OCI-LY1 (cell line): ENCODE results near the gene CDK5RAP2.

Experiments used
- H2AFZ ChIP-seq: fragments of 200-600 bp; sonication (generic), shearing (Covaris generic); 2 replicates; pipeline ENCODE4 v1.6.0; 2014; ENCODE audit warnings: antibody characterized with exemption, mild to moderate bottlenecking, low read length
- H3F3A ChIP-seq: fragments of 200-600 bp; sonication (generic), shearing (Covaris generic); 2 replicates; pipeline ENCODE4 v1.6.0; 2014; ENCODE audit warnings: mild to moderate bottlenecking, antibody characterized with exemption, low read length, moderate library complexity; ENCODE audit not compliant: insufficient read depth
- H3K27ac ChIP-seq: fragments of 200-600 bp; sonication (generic); 2 replicates; pipeline ENCODE4 v1.5.1; 2014; ENCODE audit warnings: low read length, mixed run types, mild to moderate bottlenecking, low read depth; ENCODE audit not compliant: poor library complexity, severe bottlenecking
- H3K27me3 ChIP-seq: fragments of 200-600 bp; sonication (generic); 2 replicates; pipeline ENCODE4 v1.6.0; 2014; ENCODE audit warnings: antibody characterized with exemption, mild to moderate bottlenecking, low read length, moderate library complexity; ENCODE audit not compliant: insufficient read depth
- H3K36me3 ChIP-seq: fragments of 200-600 bp; sonication (generic); 2 replicates; pipeline ENCODE4 v1.6.1; 2014; ENCODE audit warnings: mild to moderate bottlenecking, antibody characterized with exemption, low read length, moderate library complexity, mixed read lengths; ENCODE audit not compliant: insufficient read depth
- H3K4me1 ChIP-seq: fragments of 200-600 bp; sonication (generic); 2 replicates; pipeline ENCODE4 v1.5.1; 2014; ENCODE audit warnings: mild to moderate bottlenecking, low read length, moderate library complexity; ENCODE audit not compliant: insufficient read depth, severe bottlenecking
- H3K4me2 ChIP-seq: fragments of 200-600 bp; sonication (generic), shearing (Covaris generic); 2 replicates; pipeline ENCODE4 v1.6.1; 2014; ENCODE audit warnings: low read length
- H3K4me3 ChIP-seq: fragments of 200-600 bp; sonication (generic); 2 replicates; pipeline ENCODE4 v1.5.1; 2014; ENCODE audit warnings: low read length, low read depth, mild to moderate bottlenecking, mixed read lengths; ENCODE audit not compliant: poor library complexity, severe bottlenecking
- H3K79me2 ChIP-seq: fragments of 200-600 bp; shearing (Covaris generic); 2 replicates; pipeline ENCODE4 v1.6.1; 2016; ENCODE audit warnings: mixed run types, low read length, mixed read lengths; ENCODE audit not compliant: insufficient read depth
- H3K9ac ChIP-seq: fragments of 200-600 bp; sonication (generic), shearing (Covaris generic); 2 replicates; pipeline ENCODE4 v1.6.1; 2014; ENCODE audit warnings: mild to moderate bottlenecking, low read length, mixed read lengths
- H3K9me2 ChIP-seq: fragments of 200-600 bp; sonication (generic), shearing (Covaris generic); 2 replicates; pipeline ENCODE4 v1.6.1; 2014; ENCODE audit warnings: low read depth, mild to moderate bottlenecking, low read length, mixed read lengths
- H3K9me3 ChIP-seq: fragments of 200-600 bp; shearing (Covaris generic); 2 replicates; pipeline ENCODE4 v1.6.1; 2014; ENCODE audit warnings: low read length, mixed read lengths
- H4K20me1 ChIP-seq: fragments of 200-600 bp; sonication (generic), shearing (Covaris generic); 2 replicates; pipeline ENCODE4 v1.6.0; 2016; ENCODE audit warnings: mild to moderate bottlenecking, low read length; ENCODE audit not compliant: insufficient read depth
- EZH2 ChIP-seq: fragments of 200-600 bp; sonication (generic), shearing (Covaris generic); IDR thresholded peaks from 2 replicates; pipeline ENCODE4 v1.8.0; 2017; ENCODE audit warnings: borderline replicate concordance, mixed run types, mild to moderate bottlenecking, antibody characterized with exemption, low read length, moderate library complexity, mixed read lengths
- TF ChIP-seq, protein P1 (sequence below): fragments of 200-600 bp; sonication (generic), shearing (Covaris generic); IDR thresholded peaks from 2 replicates; pipeline ENCODE4 v1.5.1; 2017; ENCODE audit warnings: mild to moderate bottlenecking, antibody characterized with exemption, low read length, moderate library complexity, mixed read lengths

CDK5RAP2 gene

DNA sequence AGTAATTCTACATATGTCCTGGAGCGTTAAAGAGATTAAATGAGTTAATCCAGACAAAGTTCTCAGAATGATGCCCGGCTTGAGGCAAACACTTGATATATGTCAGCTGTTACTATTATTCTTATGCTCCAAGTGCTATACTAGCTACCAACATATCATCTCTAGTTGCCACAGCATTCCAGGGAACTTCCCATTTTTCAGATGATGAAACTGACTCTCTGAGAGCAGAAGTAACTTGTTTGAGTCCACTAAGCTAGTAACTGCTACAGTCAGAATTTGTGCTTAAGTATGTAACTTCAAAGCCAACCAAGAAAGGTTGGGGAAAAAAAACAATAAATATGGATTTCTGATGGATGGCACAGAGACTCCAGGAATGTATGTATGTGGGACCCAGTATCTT is 98.1 kb downstream of the CDK5RAP2 start:
- H3K9me3 ChIP-seq, result no peaks in the 10 kb centered on the region
- TF ChIP-seq, protein P1, sequence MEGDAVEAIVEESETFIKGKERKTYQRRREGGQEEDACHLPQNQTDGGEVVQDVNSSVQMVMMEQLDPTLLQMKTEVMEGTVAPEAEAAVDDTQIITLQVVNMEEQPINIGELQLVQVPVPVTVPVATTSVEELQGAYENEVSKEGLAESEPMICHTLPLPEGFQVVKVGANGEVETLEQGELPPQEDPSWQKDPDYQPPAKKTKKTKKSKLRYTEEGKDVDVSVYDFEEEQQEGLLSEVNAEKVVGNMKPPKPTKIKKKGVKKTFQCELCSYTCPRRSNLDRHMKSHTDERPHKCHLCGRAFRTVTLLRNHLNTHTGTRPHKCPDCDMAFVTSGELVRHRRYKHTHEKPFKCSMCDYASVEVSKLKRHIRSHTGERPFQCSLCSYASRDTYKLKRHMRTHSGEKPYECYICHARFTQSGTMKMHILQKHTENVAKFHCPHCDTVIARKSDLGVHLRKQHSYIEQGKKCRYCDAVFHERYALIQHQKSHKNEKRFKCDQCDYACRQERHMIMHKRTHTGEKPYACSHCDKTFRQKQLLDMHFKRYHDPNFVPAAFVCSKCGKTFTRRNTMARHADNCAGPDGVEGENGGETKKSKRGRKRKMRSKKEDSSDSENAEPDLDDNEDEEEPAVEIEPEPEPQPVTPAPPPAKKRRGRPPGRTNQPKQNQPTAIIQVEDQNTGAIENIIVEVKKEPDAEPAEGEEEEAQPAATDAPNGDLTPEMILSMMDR, result no peak
- no peak for TF ChIP-seq EZH2
- H3K9me2 ChIP-seq, result no peaks in the 10 kb centered on the region
- no peaks in the 10 kb centered on the region for H3K4me1 ChIP-seq
- no peak overlapping the region for H3K4me2 ChIP-seq
- H3K4me3 ChIP-seq, result no peak overlapping the region
- H3K9ac ChIP-seq, result no peak overlapping the region
- no peaks in the 10 kb centered on the region for H4K20me1 ChIP-seq
- no peak overlapping the region for H3K27ac ChIP-seq
- H2AFZ ChIP-seq, result no peak overlapping the region
- H3K36me3 ChIP-seq, result peaks cover 89% of the 10 kb centered on the region
- H3F3A ChIP-seq, result no peaks in the 10 kb centered on the region
- no peaks in the 10 kb centered on the region for H3K27me3 ChIP-seq
- no peaks in the 10 kb centered on the region for H3K79me2 ChIP-seq

DNA sequence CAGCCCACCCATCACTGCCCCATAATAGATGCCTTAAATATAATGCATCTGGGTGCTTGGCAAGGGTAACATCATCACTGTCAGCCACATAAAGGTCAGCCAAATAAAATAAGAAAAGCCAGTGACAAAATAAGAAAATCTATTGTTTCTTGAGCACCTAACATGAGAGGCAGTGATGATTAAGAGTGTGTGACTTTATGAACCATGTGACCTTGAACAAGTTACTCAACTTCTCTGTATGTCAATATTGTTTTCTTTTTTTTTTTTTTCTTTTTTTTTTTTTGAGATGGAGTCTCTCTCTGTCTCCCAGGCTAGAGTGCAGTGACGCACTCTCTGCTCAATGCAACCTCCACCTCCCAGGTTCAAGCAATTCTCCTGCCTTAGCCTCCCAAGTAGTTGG is 98.7 kb downstream of the CDK5RAP2 start:
- Histone ChIP-seq H3K9me3 (no peaks in the 10 kb centered on the region), H3K27me3 (no peaks in the 10 kb centered on the region), H3K4me2 (no peak overlapping the region), H4K20me1 (no peaks in the 10 kb centered on the region), H3K9ac (no peak overlapping the region), H3K79me2 (no peaks in the 10 kb centered on the region), H3K27ac (no peak overlapping the region), H3F3A (no peaks in the 10 kb centered on the region), H3K36me3 (peaks cover 87% of the 10 kb centered on the region), H3K9me2 (no peaks in the 10 kb centered on the region), H3K4me3 (no peak overlapping the region), H3K4me1 (no peaks in the 10 kb centered on the region), H2AFZ (no peak overlapping the region)
- TF ChIP-seq EZH2, result no peak
- TF ChIP-seq, protein P1, result no peak

DNA sequence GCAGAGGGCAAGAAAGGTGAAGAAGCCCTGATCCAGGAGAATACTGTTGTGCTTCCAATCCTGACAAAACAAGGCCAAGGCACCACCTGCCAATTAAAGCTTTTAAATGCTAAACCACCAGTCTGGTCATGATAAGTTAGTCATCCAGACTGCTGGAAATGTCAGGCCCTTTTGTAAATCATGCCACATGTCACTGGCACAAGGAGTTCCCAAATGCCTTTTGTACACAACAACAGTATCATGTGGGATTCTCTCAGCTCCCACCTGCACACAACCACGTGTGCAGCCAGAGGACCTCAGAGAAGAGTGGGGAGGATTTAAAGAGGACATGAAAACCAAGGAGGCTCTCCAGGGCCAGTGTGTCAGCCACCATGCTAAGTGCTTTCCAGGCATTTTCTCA is 99.3 kb downstream of the CDK5RAP2 start:
- Histone ChIP-seq H3K9me2 (no peaks in the 10 kb centered on the region), H3K9me3 (no peaks in the 10 kb centered on the region), H4K20me1 (no peaks in the 10 kb centered on the region), H3K9ac (no peak overlapping the region), H3K27ac (no peak overlapping the region), H3K4me3 (no peak overlapping the region), H3K4me1 (no peaks in the 10 kb centered on the region), H3K79me2 (no peaks in the 10 kb centered on the region), H3K27me3 (no peaks in the 10 kb centered on the region), H3K36me3 (peaks cover 86% of the 10 kb centered on the region), H2AFZ (no peak overlapping the region), H3K4me2 (no peak overlapping the region), H3F3A (no peaks in the 10 kb centered on the region)
- TF ChIP-seq EZH2, result no peak
- TF ChIP-seq, protein P1, result no peak
